AG09309 (cell line): ENCODE measurements around the gene WDFY2.

ENCODE experiments used
- DNase-seq: peaks from one replicate; pipeline ENCODE4 v3.0.0-alpha.2; 2010; ENCODE audit warnings: low read depth
- H3K4me3 ChIP-seq: 2 replicates; pipeline ENCODE4 v1.5.1; 2011; ENCODE audit warnings: mild to moderate bottlenecking, low read depth, low read length, moderate library complexity; ENCODE audit not compliant: control insufficient read depth
- CTCF ChIP-seq: IDR thresholded peaks from 2 replicates; pipeline ENCODE4 v1.5.1; 2011; ENCODE audit warnings: mild to moderate bottlenecking, low read depth, low read length, inconsistent platforms; ENCODE audit not compliant: insufficient read depth, control insufficient read depth; ENCODE audit errors: missing control alignments

The WDFY2 gene

GRCh38 chr13:51768976-51769375 lies 184.7 kb downstream of the WDFY2 start:
- H3K4me3 ChIP-seq = no peak overlapping the region
- no peak for TF ChIP-seq CTCF
- no peak for DNase-seq

- TF ChIP-seq CTCF = no peak
- no peak for DNase-seq
- H3K4me3 ChIP-seq = no peak overlapping the region
Measured at GRCh38 chr13:51769455-51770127, 185.3 kb downstream of the WDFY2 start.

DNA sequence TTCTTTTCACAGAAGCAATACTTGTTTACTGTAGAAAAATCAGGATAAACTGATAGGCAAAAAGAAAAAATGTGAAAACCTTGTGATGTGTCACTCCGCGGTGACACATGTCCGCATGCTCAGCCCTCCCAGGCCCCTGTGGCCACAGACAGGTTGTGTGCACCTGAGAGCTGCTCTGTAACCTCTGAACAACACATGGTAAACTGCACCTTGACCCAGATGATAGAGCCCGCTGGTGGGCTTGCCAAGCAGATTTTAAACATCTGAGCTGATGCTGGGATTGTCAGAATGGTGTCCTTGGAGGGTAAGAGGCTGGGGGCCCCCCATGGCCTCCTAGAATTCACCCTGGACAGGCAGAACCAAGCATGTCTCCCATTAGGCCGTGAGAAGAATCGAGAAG lies 185.9 kb downstream of the WDFY2 start:
- TF ChIP-seq CTCF = no peak
- DNase-seq = no peak
- no peak overlapping the region for H3K4me3 ChIP-seq

DNA sequence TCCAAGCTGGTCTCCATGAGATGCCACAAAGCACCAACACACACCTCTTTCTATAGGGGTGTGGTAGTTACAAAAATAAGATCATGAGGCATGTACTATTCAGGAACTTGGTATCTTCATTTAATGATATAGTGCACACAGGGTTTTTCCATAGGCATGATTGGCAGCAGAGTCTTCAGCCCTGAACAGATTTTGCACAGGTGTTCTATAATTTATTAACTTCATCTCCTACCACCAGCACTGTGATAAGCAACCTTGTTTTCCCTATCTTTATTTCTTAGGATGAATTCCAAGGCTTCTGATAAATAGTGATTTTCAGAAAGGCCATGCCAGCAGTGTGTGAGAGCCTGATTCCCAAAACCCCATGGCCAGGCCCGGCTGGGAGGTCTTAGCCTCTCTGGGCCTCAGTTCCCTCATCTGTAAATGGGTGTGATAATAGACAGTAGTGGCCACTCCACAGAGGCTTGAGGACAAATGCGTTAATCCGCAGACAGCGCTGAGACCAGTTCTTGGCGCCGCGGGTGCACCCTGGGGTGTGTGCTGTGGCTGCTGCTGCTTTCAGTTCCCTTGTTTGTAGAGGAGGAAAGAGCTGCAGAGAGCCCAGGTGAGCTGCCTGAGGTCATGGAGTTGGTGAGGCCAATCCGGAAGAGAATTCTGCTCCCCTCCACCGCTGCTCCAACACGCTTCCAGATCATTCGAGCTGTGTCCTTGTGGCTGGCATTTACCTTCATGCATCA lies 186.6 kb downstream of the WDFY2 start:
- no peak for DNase-seq
- TF ChIP-seq CTCF = no peak
- H3K4me3 ChIP-seq = no peak overlapping the region

DNA sequence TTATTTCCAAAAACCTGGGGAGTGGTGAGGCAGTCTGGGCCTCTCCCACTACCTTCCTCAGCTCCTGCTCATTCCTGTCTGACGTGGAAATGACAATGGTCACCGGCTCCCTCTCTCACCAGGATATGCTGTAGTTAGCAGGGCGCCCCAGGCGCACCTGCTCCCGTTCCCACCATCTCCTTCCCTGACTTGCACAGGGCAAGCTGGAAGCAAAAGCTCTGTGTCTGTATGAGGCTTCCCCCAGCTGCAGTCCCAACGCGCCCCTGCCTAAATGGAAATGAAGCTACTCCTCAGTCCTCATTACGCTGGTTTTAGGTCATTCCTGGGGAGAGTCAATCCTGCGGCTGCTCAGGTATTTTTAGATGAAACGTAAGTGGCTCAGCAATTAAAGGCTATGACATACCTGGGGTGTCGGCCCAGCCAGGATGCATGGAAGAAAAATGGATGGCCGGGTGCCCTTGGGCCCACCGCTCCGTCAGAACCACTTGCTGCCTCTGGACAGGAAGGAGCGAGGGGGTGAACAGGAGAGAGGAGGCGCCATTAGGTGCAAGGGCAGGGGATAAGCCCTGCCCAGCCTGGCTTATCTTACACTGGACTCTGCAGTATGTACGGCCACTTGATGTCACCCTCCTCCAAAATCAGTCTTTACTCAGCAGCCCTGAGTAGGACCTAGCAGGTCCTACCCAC lies 187.3 kb downstream of the WDFY2 start:
- no peak for TF ChIP-seq CTCF
- DNase-seq = no peak
- no peak overlapping the region for H3K4me3 ChIP-seq

DNA sequence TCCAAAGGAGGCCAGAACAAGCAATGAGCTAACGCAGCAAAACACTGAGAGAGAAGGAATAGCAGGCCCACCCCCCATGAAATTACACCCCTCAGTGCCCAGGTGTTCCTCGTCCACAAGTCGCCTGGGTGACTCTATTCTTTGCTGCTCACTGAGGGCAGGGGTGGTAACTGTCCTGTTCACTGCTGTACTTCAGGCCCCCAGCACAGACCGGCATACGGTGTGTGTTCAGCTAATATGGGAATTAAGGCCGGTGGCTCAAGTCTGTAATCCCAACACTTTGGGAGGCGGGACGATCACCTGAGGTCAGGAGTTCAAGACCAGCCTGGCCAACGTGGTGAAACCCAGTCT lies 187.8 kb downstream of the WDFY2 start:
- no peak for DNase-seq
- no peak overlapping the region for H3K4me3 ChIP-seq
- TF ChIP-seq CTCF = no peak
